Measurements from ENCODE around the gene COMMD7.
"Not testable (repeated sequence)": the region's sequence is repeated elsewhere in the genome, so short reads cannot be mapped to it uniquely, and the experiment has no call there.

Gene COMMD7

DNA sequence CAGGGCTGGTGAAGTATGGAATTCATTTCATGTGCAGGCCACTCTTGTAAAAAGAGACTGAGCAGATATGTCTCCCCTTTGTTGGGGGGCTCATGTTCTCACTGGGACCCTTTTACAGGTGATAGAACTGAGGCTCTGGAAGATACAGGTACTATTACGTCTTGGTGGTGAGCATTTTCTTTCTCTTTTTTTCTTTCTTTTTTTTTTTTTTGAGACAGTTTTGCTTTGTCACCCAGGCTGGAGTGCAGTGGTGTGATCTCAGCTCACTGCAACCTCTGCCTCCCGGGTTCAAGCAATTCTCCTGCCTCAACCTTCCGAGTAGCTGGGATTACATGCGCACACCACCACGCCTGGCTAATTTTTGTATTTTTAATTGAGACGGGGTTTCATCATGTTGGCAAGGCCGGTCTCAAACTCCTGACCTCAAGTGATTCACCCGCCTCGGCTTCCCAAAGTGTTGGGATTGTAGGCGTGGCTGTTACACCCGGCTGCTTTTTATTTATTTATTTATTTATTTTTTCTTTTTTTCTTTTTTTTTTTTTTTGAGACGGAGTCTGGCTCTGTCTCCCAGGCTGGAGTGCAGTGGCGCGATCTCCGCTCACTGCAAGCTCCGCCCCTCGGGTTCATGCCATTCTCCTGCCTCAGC, 22.1 kb upstream of the COMMD7 start:
- DNase-seq, result not testable (repeated sequence)

GRCh38 chr20:32764005-32764960, 21.0 kb upstream of the COMMD7 start:
- DNase-seq, result no peak

DNA sequence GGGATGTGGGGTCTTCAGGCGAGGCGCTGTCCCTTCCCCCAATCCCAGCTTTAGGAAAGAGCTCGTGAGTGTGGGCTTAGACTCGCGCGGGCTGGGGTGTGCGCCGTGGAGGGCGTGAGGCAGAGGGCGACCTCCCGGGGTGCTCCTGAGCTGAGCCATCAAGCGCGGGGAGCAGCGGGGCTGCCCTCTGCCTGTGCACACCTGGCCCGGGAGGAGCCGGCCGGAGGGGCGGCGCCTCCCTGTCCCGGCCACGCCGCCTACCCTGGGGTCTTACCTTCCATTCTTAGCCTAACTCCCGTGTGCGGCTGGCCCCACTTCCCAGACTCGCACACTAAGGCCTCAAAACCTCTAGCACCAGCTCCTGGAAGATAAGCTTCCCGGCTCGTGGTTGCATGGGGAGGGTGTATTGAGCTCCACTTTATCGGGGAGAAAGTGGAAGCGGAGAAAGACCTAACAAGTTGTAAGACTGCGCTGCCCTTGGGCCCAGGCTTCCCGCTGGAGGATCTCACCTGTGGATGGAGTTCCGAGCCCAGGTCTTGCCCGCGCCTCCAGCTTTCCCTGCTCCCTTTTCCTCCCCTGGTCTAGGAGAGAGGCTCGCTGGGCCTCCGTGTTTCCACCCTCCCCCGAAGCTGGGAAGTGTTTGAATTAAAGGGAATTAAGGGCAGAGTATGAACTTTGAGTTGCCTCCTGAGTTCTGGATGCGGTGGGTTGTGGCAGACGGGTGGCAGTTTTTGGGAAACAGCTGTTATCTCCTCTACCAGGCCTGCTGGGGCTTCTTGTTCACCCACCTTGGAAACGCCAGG, 20.1 kb upstream of the COMMD7 start:
- DNase-seq, result no peak

GRCh38 chr20:32762754-32763201, 19.5 kb upstream of the COMMD7 start:
- no peak for DNase-seq

GRCh38 chr20:32761831-32762753, 18.8 kb upstream of the COMMD7 start, which contains the start of gene DNMT3B:
Gene DNMT3B, plus strand, starts transcription at chr20:32762385. Its CDS starts 17,939 bp downstream, at chr20:32780324.
- DNase-seq, result no peak

- DNase-seq, result no peak
These were observed 18.2 kb upstream of the COMMD7 start for GRCh38 chr20:32761417-32761830.

GRCh38 chr20:32756156-32756555, 12.9 kb upstream of the COMMD7 start:
- no peak for DNase-seq

GRCh38 chr20:32753731-32754130, 10.5 kb upstream of the COMMD7 start:
- no peak for DNase-seq

DNA sequence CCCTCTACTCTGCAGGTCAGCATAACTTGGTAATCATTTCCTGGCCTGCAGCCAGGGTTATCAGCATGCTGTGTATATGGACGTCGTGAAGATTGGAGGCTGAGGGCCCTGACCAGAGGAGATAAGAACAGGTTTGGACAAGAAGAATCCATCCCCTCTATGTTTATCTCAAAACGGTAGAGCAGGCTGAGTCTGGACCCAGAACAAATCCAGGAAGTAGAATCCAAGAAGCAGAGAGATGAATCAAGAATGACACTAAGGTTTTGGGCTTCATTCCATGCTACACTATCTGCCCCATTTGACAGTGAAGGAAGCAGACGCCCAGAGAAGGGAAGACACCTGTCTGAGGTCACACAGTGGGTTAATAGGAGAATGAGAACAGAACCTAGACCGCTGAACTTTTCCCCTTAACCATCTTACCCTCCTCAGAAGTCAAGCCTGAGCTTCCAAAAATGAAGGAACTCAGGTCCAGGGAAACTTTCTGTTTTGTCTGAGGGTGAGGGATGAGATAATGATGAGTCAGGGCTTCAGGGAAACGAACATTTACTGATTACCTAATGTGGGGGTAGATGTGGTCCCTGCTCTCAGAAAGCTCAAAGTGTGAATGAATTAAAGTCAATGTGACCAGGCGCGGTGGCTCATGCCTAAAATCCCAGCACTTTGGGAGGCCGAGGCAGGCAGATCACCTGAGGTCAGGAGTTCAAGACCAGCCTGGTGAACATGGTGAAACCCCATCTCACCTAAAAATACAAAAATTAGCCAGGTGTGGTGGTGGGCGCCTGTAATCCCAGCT, 9.4 kb upstream of the COMMD7 start:
- DNase-seq, result no peak

GRCh38 chr20:32751702-32752457, 8.6 kb upstream of the COMMD7 start:
- no peak for DNase-seq

- DNase-seq, result no peak
These were observed 8.0 kb upstream of the COMMD7 start for GRCh38 chr20:32751293-32751692.

GRCh38 chr20:32749914-32750637, 6.8 kb upstream of the COMMD7 start:
- DNase-seq, result no peak

DNA sequence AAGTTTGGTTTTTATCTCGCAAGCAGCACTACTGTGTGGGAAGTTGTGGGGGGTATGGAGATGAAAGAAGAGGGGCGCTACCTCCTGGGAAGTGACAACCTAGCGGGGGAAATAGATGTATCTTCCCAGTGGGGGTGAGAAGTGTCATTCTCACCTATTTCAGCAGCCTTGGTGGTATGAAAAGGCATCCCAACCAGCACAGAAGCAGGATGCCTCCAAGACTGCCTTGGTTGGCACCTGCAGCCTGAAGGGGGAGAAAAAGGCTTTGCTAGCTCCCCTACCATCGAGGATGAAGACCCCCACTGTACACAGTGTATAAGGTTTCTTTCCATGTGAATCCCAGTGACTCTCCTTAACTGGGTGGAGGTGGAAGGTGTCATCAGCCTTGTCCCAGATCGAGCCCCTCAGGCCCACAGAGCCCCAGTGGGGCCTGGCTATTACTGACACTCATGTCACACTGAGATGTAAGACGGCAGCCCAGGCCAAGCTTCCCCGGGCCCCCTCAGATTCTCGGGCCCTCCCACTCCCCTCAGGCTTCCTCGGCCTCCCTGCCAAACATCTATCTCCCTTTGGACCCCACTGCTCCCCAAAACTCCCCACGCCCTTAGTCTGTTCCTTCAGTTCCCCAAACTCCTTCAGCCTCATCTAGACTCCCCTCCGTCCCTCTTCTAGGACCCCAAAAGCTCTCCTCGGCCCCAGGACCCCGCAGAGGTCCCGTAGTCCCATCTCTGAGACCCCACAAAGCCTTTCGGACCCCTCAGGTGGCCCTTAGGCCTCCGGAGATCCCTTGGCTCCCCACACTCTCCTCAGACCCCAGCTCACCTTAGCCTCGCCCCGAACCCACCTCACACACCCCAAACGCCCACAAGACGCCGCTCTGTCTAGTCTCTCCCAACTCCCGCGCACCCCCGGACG, 688 bp downstream of the COMMD7 start:
- DNase-seq, result no peak

DNA sequence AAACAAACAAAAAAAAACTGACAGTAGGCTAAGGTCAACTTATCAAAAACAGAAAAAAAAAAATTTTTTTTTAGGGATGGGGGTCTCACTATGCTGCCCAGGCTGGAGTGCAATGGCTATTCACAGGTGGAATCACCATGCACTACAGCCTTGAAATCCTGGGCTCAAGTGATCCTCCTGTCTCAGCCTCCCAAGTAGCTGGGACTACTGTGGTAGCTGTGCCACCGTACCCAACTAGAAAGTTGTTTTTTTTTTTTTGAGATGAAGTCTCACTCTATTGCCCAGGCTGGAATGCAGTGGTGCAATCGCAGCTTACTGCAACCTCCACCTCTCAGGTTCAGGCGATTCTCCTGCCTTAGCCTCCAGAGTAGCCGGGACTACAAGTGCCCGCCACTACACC, 2.1 kb downstream of the COMMD7 start:
- no peak for DNase-seq

DNA sequence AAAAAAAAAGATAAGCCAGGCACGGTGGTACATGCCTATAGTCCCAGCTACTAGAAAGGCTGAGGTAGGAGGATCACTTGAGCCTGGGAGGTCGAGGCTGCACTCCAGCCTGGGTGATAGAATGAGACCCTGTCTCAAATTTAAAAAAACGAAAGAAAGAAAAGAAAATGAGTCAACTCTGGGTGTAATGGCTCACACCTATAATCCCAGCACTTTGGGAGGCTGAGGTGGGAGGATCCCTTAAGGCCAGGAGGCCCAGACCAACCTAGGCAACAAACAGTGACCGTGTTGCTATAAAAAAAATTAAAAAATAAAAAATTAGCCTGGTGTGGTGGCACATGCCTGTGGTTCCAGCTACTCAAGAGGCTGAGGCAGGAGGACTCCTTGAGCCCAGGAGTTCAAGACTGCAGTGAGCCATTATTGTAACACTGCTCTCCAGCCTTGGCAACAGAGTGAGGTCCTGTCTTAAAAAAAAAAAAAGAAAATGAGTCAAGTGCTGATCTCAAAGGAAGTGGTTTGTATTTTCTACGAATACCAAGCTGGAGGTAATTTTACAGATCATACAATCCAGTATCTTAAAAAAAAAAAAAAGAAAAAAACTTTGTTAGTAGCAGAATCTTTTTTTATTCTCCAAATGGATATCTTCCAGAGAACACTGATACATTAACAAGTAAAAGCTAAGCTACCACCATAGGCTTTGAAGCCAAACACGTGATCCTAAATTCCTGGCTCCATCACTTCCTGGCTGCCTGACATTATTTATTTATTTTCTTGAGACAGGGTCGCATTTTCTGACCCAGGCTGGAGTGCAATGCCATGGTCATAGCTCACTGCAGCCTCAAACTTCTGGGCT, 5.7 kb downstream of the COMMD7 start:
- DNase-seq, result no peak

DNA sequence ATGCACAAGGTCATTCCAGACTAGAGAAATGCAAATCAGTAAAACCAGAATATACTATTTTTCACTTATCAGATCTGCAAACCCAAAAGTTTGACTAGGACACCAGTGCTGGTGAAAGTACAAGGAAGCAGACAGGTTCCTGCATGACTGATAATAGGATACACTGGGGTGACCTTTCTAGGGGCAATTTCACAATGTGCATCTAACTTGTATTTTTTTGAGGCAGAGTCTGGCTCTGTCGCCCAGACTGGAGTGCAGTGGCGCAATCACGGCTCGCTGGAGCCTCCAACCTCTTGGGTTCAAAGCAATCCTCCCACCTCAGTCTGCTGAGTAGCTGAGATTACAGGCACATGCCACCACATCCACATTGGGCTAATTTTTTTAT, 11.4 kb downstream of the COMMD7 start:
- no peak for DNase-seq

- DNase-seq, result not testable (repeated sequence)
These were observed 13.9 kb downstream of the COMMD7 start for GRCh38 chr20:32729334-32729733.

DNA sequence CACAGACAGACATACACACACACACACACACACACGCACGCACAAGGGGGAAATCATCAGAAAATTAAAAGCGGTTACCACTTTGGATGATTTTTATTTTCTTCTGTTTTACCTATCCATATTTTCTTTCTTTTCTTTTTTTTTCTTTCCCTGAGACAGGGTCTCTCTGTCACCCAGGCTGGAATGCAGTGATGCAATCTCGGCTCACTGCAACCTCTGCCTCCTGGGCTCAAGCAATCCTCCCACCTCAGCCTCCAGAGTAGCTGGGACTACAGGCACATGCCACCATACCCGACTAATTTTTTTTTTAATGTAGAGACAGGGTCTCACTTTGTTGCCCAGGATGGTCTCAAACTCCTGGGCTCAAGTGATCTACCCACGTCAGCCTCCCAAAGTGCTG, 14.8 kb downstream of the COMMD7 start:
- DNase-seq, result not testable (repeated sequence)

Measured in NCI-H524 treated with DMSO at 0.1 percent for 48 hours (cell line).